GM18907 (cell line): ENCODE results near the gene MICALL1.

Experiments used
- ATAC-seq: cut with Tn5 transposase; IDR thresholded peaks from one replicate; pipeline ENCODE4 v1.9.1; 2021; ENCODE audit warnings: mild to moderate bottlenecking, moderate library complexity; ENCODE audit not compliant: unreplicated experiment

The MICALL1 gene

DNA sequence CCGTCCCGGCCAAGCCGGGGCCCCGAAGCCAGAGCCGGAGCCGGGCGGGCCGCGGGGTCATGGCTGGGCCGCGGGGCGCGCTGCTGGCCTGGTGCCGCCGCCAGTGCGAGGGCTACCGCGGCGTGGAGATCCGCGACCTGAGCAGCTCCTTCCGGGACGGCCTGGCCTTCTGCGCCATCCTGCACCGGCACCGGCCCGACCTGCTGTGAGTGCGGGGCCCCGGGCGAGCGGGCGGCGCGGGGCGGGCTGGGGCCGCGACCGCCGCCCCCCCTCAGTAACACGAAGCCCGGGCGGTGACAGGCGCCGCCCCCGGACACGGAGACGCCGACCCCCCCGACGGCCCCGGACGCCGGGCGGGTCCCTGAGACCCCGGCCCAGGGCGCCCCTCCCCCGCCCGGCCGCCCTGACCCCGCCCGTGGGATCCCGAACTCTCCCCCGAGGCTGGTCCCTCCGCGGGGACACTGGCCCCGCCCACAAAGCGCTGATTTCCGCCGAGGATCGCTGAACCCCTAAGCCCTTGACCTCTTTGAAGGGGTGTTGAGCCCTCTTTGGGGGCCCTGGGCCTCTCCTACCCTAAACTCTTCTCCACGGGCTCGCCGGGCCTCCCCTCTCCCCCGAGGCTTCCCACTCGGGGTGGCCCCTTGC lies 389 bp downstream of the MICALL1 start:
- ATAC-seq = peak; percentile 18

DNA sequence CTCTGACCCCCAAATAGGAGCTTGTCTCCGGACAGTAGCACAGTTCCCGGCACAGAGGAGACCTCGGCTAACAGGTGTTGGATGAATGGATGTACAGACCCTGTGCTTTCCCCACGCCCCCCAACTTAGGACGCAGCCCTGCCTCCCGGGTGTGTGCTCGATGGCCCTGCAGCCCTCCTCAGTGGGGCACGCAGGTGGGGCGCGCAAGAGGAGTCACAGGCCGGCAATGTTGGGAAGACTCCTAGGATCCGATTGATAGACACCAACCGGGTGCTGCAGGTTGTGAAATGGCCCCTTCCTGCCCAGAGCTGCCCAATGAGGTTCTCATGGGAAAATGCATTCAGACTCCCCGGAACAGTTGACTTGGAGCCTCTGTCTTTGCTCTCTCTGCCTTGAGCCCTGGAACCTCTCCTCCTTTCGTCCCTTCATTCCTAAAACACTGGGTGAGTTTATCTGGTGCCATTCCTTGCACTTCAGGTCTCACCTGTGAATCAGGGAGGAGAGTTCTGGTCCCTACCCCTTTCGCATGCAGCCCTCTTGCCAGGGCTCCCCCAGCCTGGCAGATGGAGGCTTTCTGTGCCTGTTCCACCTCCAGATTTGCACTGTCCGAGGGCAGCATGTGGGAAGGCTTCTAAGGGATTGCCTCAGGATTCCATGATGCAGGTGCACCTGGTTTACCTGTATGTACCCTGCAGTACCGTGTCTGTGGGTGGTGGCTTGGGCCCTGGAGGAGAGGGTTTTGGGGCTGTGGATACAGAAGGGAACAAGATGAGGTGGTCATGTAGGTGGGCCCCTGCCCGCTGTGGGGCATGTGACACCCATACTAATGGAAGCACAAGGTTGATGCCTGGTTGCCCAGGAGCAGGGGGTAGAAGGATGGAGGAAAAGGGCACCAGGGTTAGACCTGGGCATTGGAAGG lies 1.2 kb downstream of the MICALL1 start:
- no peak for ATAC-seq

DNA sequence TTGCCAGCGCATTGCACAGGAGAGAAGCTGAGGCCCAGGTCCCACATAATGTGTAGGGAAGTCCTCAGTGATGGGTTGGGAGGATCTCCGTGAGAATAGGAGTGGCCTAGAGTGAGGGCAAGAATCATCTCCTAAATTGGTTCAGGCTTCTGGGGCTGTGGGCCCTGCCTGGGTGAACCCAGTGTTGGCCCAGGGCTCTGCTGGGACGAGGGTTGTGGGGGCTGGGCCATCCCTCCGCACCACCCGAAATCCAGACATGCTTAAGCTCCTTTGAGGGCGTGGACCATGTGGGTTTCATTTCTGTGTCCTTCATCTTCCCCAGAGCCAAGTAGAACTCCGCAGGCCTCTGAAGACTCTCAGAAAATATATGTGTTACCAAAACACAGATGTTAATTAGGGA lies 3.7 kb downstream of the MICALL1 start:
- no peak for ATAC-seq

DNA sequence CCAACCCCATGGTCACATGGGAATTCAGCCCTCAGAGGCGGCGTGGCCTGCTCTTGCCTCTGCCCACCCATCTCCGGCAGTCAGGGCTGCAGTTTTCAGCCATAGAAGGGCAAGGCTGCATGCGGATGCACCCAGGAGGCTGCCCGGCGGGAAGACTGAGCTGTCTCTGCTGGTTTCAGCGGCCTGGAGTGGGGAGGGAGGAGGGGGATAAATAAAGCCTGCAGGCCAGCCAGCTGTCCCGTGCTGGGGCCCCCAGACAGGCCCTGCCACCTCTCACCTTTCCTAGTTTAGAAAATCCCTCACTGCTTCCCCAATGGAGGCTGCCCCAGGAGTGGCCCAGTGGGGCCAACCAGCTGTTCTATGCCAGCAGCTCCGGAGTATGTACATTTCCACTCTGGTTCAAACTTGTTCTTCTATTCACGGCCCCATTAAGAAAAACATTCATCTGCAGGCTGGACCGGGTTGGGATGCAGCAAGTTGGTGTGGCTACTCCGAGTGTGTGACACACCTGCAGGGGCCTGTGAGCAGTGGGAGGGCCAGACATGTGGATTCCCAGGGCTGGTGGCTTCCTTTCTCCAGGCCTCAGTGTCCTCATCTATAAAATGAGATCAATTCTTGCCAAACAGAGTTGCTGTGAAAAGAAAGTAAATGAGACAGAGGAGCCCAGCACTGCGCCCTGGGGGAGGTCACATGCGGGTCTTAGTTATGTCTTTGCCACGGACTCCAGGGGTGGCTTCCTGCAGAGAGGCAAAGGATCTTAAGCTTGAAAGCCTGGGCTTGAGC lies 5.0 kb downstream of the MICALL1 start:
- ATAC-seq = no peak

DNA sequence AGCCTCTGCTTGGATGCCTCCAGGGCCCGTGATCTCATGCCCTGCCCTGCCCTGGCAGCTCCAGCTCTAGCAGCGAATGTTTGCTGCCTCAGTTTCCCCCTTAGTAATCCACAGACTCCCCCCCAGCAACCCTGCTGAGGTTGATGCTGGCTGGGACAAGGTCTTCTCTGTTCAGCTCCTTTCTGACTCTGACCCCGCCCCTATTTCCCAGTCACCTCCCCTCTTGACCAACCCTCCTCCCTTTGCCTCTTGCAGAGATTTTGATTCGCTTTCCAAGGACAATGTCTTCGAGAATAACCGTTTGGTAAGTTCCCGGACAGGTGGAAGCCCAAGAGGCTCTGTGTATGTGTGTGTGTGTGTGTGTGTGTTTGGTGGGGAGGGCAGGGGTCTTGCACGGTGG lies 5.6 kb downstream of the MICALL1 start:
- no peak for ATAC-seq

DNA sequence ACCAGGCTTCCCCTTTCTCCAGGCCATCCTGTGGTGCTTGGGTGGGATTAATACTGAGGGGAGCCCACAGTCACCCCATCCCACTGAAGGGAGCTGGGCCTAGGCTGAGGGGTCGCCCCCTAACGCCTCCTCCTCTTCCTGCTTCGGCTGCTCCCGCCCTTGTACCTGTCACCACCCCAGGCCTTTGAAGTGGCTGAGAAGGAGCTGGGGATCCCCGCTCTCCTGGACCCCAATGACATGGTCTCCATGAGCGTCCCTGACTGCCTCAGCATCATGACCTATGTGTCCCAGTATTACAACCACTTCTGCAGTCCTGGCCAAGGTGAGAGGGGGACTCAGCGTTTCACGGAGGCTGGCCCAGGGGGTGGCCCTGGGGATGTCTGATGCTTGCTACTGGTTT lies 6.1 kb downstream of the MICALL1 start:
- no peak for ATAC-seq

DNA sequence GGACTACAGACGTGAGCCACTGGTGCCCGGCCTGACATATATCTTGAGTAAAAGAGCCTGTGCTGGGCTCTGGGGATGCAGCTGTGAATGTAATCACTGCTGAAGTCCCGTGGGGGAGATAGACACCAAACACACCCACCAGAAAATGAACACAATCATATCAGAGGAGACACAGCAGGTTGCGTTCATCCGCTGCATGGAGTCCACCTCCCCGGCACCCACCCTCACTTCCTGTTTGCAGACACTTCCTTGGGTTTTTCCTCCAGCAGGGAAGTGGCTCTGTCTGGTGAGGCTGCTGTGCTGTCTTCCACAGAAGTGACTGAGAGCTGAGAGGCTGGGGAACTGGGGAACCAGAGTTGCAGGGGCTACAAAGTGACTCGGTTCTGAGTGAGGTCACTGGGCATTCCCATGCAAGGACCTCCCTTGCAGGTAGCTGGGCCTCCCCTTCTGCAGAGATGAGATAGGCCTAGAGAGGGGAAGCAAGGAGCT lies 7.2 kb downstream of the MICALL1 start:
- ATAC-seq = no peak

DNA sequence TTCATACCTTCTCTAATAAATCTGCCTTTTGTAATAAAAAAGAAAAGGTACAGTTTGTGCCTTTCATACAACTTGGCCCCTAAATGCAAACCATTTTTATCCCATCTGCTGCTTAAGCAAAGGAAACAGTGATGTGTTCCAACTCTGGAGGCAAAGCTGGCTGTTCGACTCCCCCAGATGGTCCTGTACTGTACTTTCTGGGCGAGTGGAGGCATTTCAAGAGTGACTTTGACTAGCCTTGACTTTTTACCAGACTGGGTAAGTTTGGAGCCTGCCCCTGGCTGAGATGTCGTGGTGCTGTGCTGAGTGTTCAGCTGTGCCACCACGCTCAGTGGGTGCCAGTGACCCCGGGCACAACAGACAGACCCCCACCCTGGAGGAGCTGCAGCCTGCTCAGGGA lies 10.2 kb downstream of the MICALL1 start:
- no peak for ATAC-seq

DNA sequence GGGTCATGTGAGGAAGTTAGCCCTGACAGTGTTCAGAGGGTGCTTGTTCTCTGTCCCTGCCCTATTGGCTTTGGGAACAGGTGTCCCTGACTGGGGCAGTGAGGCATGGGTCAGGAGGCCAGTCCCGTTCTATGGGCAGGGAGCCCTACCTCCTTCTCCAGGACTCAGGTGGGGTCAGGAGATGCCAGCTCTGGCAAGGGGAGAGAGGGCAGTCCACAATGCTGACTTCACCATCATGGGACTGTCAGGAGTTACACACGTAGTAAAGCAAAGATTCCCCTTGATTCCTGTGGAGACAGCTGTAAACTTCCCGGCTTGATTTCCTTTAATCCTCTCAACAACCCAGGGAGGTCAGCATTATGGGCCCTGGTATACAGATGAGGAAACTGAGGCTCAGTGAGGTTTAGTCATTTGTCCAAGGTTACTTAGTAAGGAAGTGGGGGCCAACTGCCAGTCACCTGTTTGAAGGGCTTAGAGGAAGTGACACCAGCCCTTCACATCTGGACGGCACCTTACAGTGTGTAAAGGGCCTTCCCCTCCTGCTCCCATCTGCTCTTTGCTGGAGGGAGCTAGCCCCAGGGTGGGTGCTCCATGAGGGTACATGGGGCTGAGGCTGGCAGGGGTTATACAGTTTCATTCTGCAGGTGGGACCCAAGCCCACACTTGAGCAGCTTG lies 11.9 kb downstream of the MICALL1 start:
- ATAC-seq = no peak

DNA sequence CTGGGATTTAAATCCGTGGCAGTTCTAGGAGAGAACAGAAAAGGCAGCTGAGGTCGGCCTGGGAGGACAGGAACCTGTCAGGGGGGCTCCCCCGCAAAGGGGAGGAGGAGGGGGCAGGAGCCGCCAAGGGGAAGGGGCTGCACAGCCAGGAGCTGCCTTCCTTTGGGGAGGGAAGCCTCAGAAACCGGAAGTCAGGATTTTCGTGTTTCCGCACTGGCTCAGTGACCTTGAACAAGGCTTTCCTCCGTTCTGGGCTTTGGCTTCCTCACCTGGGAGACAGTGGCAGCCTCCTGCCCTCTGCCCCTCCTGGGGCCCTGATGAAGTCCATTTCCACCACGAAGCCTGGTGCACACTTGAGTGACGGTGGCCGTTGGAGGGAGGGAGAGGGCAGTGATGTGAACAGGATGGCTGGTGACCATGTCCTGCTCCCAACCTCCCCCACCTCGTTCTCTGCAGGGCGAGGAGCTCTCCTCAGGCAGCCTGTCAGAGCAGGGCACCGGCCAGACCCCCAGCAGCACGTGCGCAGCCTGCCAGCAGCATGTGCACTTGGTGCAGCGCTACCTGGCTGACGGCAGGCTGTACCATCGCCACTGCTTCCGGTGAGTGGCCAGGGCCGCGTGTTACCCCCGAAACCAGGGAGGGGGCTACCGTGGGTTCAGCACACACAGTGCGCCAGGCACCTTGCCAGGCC lies 12.6 kb downstream of the MICALL1 start:
- ATAC-seq = no peak

DNA sequence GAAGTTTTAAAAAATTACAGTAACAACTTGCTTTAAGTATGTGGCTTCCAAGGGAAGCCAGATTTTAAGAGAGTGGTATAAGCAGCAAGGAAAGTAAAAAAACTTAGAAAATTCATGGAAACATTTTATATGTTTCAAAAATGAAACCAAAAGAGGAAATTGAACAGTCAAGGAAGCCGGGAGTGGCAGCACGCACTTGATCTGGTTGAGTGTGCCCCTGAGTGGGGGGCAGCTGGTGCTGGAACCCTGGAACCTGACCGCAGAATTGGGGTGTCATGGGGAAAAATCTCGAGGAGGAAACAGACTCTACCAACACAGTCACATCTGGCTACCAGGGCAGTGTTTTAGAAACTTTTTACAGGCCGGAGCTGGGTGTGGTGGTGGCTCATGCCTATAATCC lies 14.0 kb downstream of the MICALL1 start:
- ATAC-seq = no peak

DNA sequence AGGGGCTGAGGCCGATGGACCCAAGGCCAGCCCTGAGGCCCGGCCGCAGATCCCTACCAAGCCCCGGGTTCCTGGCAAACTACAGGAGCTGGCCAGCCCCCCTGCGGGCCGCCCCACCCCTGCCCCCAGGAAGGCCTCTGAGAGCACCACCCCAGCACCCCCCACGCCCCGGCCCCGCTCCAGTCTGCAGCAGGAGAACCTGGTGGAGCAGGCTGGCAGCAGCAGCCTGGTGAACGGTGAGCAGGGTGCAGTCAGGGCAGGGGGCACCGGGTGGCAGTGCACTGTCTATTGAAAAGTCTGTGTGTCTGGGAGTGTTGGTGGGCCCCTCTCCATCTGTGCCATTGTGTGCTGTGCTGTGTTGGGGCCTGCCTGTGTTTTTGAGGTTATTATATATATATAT lies 16.1 kb downstream of the MICALL1 start:
- no peak for ATAC-seq

DNA sequence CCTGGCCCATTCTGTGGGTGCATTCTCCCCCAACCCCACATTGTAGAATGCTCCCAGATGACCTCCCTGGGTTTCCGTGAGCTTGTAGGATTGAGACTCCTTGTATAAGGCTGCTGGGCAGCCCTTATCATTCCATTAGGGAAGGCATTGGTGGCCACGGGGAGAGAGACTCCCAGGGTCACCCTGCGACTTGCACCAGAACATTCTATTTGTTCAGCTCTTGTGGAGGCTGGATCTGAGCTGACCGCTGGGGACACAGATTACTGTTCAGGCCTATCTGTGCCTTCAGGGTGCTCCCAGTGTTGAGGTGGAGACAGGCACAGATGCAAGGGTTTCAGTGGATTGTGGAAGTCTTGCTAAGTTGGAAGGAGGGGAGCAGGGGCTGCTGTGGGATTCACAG lies 17.8 kb downstream of the MICALL1 start:
- ATAC-seq = no peak

DNA sequence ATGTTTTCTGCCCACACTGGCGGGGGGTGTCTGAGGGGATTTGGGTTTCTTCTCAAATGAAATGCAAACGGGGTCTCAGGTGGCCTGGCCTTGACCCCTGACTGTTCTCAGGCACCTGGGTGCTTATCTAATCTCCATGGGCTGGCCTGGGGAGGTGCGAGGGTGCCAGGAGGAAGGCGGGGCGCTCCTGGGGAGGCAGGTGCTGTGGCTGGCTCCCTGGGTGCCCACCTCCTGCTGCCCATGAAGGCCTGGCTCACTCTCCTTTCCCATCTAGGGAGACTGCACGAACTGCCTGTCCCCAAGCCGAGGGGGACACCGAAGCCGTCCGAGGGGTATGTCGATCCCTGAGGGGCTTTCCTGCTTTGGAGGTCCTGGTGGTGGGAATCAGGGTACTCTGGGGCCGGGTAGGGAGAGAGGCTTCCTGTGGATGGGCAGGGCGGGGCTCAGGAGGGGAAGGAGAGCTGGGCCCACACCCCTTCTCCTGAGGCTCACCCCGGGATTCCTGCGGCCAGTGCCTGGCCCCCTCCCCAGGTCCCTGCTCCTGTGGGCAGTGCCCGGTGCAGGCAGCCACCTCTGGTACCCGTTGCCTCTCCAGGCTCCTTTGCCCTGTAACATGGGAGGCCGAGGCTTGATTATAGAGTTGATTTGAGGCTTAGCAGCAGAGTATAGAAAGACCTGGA lies 18.4 kb downstream of the MICALL1 start:
- no peak for ATAC-seq

DNA sequence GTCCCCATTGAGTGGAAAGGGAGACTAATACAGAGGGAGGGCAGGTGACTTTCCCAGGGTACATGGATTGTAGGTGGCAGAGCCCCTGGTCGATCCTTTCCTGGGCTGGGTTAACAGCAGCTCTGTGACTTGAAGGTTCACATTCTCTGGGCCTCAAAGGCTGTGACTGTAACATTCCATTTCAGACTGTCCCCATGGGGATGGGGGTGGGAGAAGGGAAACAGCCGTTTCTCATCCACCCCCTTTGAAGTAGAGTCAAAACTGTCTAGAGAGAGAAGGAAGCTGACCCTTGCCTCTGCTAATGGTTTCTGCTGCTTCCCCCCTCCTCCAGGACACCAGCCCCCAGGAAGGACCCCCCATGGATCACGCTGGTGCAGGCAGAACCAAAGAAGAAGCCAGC lies 19.2 kb downstream of the MICALL1 start:
- no peak for ATAC-seq

DNA sequence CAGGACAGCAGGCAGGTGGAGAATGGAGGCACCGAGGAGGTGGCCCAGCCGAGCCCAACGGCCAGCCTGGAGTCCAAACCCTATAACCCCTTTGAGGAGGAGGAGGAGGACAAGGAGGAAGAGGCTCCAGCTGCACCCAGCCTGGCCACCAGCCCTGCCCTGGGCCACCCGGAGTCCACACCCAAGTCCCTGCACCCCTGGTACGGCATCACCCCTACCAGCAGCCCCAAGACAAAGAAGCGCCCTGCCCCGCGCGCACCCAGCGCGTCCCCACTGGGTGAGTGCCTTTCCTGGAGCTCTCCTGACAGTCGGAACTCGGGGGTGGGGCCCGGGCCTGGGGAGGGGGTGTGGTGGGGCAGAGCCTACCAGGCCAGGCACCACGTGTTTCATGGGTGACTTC lies 19.7 kb downstream of the MICALL1 start:
- ATAC-seq = no peak

DNA sequence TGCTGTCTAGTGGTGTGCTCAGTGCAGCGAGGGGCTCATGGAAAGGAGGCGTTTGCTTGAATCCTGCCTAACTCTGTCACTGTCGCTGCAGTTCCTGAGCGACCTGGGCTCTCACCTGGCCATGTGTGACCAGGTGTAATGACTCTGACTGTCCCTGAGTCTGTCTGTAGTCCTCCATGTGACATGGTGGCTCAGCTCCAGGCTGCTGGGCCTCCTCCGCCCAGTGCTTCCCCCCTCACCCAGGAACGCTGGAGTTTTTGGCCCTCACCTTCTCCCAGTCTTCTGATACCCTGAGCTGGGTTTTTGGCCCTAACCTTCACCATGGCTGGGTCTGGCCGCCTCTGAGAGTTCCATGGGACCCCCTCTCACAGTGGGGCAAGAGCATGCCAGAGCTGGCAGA lies 20.3 kb downstream of the MICALL1 start:
- no peak for ATAC-seq

DNA sequence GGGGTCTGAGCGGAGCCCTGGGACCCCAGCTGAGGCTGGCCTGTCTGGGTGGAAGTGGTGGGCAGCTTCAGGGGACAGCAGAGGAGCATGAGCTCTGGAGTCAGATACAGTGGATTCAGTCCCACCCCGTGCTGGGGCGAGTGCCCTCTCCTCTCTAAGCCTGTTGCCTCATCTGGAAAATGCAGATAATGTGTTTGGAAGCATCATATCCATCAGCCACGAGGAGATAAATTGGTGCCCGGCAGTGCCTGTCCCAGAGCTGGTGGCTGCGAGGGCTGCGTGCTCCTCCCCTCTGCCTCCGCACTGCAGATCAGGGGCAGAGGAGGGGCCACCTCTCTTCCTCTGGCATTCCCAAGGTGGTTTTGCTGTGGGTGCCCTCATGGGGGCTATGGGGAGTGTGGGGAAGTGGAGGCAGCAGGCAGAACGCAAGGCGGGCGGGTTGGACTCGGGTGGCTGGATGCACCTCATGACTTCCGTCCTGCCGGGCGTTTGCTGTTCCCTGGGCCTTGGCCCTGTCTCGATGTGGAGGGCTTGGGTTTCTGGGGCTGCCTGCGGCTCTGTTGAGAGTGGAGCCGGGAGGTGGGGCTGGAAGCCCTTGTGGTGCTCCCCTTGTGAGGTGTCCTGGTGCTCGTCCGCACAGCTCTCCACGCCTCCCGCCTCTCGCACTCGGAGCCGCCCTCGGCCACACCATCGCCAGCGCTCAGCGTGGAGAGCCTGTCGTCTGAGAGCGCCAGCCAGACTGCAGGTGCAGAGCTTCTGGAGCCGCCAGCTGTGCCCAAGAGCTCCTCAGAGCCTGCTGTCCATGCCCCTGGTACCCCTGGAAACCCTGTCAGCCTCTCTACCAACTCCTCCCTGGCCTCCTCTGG lies 20.9 kb downstream of the MICALL1 start:
- no peak for ATAC-seq

DNA sequence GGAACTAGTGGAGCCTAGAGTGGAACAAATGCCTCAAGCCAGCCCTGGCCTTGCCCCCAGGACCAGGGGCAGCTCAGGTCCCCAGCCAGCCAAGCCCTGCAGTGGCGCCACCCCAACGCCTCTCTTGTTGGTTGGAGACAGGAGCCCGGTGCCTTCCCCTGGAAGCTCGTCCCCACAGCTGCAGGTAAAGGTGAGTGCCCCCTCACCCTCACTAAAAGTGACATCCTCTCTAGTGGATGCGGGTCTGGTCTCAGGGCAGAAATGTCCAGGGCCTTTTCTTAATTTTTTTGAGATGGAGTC lies 21.5 kb downstream of the MICALL1 start:
- no peak for ATAC-seq
